HepG2 (cell line): Measurements from ENCODE around the gene SLC2A4. TPM values are rescaled to one million over a fixed set of nuclear protein-coding genes. Genes with fewer than 3 reads are reported as not detected.

Experiments used
- CREM ChIP-seq, 2 experiments: sonication (generic) in 1 of 2; formaldehyde crosslinking in 1 of 2; IDR thresholded peaks; 2 replicates each; pipeline versions ENCODE4 v1.4.0 to v1.6.1; 2016 to 2020; ENCODE audit warnings: antibody characterized with exemption in 1 of 2, mild to moderate bottlenecking in 1 of 2, missing genetic modification reagents in 1 of 2
- HOXA7 ChIP-seq: sonication (generic); formaldehyde crosslinking; IDR thresholded peaks from 2 replicates; pipeline ENCODE4 v1.8.1; 2022; ENCODE audit warnings: mild to moderate bottlenecking, missing genetic modification reagents, moderate library complexity
- MEIS2 ChIP-seq: sonication (generic); formaldehyde crosslinking; IDR thresholded peaks from 2 replicates; pipeline ENCODE4 v1.9.0; 2021; ENCODE audit warnings: mild to moderate bottlenecking, missing genetic modification reagents
- RARA ChIP-seq: IDR thresholded peaks from 2 replicates; pipeline ENCODE4 v1.6.1; 2016; ENCODE audit warnings: missing genetic modification reagents, missing compliant biosample characterization
- REPIN1 ChIP-seq: sonication (generic); formaldehyde crosslinking; IDR thresholded peaks from 2 replicates; pipeline ENCODE4 v1.8.0; 2022; ENCODE audit warnings: missing genetic modification reagents, low read depth, mild to moderate bottlenecking, borderline replicate concordance
- SIX4 ChIP-seq: sonication (generic); formaldehyde crosslinking; IDR thresholded peaks from 2 replicates; pipeline ENCODE4 v1.4.0; 2020; ENCODE audit warnings: missing genetic modification reagents
- SSRP1 ChIP-seq: IDR thresholded peaks from 2 replicates; pipeline ENCODE4 v1.6.1; 2016; ENCODE audit warnings: control low read depth
- ZFP37 ChIP-seq: sonication (generic); formaldehyde crosslinking; IDR thresholded peaks from 2 replicates; pipeline ENCODE4 v1.4.0; 2020; ENCODE audit warnings: missing genetic modification reagents, borderline replicate concordance
- ZFP82 ChIP-seq: sonication (generic); formaldehyde crosslinking; IDR thresholded peaks from 2 replicates; pipeline ENCODE4 v1.5.1; 2020; ENCODE audit warnings: mild to moderate bottlenecking, missing genetic modification reagents, borderline replicate concordance
- ZNF335 ChIP-seq: sonication (generic); formaldehyde crosslinking; IDR thresholded peaks from 2 replicates; pipeline ENCODE4 v1.4.0; 2020; ENCODE audit warnings: missing genetic modification reagents
- ZNF33A ChIP-seq: sonication (generic); formaldehyde crosslinking; IDR thresholded peaks from 2 replicates; pipeline ENCODE4 v1.5.1; 2020; ENCODE audit warnings: missing genetic modification reagents, mild to moderate bottlenecking, moderate library complexity, borderline replicate concordance
- ZNF382 ChIP-seq: sonication (generic); formaldehyde crosslinking; IDR thresholded peaks from 2 replicates; pipeline ENCODE4 v1.5.0; 2020; ENCODE audit warnings: missing genetic modification reagents, mild to moderate bottlenecking, borderline replicate concordance
- ZNF441 ChIP-seq: sonication (generic); formaldehyde crosslinking; IDR thresholded peaks from 2 replicates; pipeline ENCODE4 v1.7.0; 2021; ENCODE audit warnings: missing genetic modification reagents, borderline replicate concordance
- ZNF546 ChIP-seq: sonication (generic); formaldehyde crosslinking; conservative IDR thresholded peaks from 2 replicates; pipeline ENCODE4 v1.8.1; 2023; ENCODE audit warnings: mild to moderate bottlenecking, missing genetic modification reagents
- ZNF670 ChIP-seq: sonication (generic); formaldehyde crosslinking; IDR thresholded peaks from 2 replicates; pipeline ENCODE4 v1.8.0; 2022; ENCODE audit warnings: mild to moderate bottlenecking, missing genetic modification reagents, borderline replicate concordance
- ZNF747 ChIP-seq: sonication (generic); formaldehyde crosslinking; IDR thresholded peaks from 2 replicates; pipeline ENCODE4 v1.8.1; 2023; ENCODE audit warnings: missing genetic modification reagents, mild to moderate bottlenecking, borderline replicate concordance
- polyA plus RNA-seq, 8 experiments: library from polyadenylated mRNA; depleted of rRNA in 3 of 8; stranded (reverse) in 7 of 8; unstranded in 1 of 8; fragments of >200 nt; fragmentation: Illumina TruSeq in 4 of 8; extraction: Trizol in 4 of 8; gene quantifications; 2 replicates each; pipeline versions ENCODE4 v1.2.1 to v1.2.3, GENCODE V29; 2011 to 2016; ENCODE audit warnings: low read depth in 4 of 8, missing spikeins in 1 of 8, mixed read lengths in 1 of 8; ENCODE audit not compliant: insufficient read depth in 1 of 8
- total RNA-seq, 5 experiments: library from RNA; depleted of rRNA; stranded (reverse); fragments of >200 nt; fragmentation: Illumina TruSeq; extraction: Trizol; gene quantifications; 2 replicates each; pipeline ENCODE4 v1.2.3, GENCODE V29; 2016; ENCODE audit warnings: low read depth in 1 of 5
- TF ChIP-seq, protein P1 (sequence below): sonication (generic); formaldehyde crosslinking; IDR thresholded peaks from 2 replicates; pipeline ENCODE4 v1.8.1; 2023; ENCODE audit warnings: mild to moderate bottlenecking, missing genetic modification reagents
- TF ChIP-seq, protein P2 (sequence below): sonication (generic); formaldehyde crosslinking; IDR thresholded peaks from 2 replicates; pipeline ENCODE4 v1.5.0; 2020; ENCODE audit warnings: missing genetic modification reagents
- TF ChIP-seq, protein P3 (sequence below): IDR thresholded peaks from 2 replicates; pipeline ENCODE4 v1.6.1; 2016; ENCODE audit warnings: missing compliant biosample characterization, missing genetic modification reagents, borderline replicate concordance
- TF ChIP-seq, protein P4 (sequence below): IDR thresholded peaks from 2 replicates; pipeline ENCODE4 v1.6.1; 2016; ENCODE audit warnings: missing biosample characterization, missing genetic modification reagents, low read depth
- TF ChIP-seq, protein P5 (sequence below): sonication (generic); formaldehyde crosslinking; IDR thresholded peaks from 2 replicates; pipeline ENCODE4 v1.5.0; 2020; ENCODE audit warnings: missing genetic modification reagents, mild to moderate bottlenecking, borderline replicate concordance

SLC2A4 gene
- total and polyA plus RNA-seq, 2 of the 13 experiments (the other 11 are each of a cell fraction or from before 2014, with no cell fraction given) = 4.9 to 5.8 TPM

DNA sequence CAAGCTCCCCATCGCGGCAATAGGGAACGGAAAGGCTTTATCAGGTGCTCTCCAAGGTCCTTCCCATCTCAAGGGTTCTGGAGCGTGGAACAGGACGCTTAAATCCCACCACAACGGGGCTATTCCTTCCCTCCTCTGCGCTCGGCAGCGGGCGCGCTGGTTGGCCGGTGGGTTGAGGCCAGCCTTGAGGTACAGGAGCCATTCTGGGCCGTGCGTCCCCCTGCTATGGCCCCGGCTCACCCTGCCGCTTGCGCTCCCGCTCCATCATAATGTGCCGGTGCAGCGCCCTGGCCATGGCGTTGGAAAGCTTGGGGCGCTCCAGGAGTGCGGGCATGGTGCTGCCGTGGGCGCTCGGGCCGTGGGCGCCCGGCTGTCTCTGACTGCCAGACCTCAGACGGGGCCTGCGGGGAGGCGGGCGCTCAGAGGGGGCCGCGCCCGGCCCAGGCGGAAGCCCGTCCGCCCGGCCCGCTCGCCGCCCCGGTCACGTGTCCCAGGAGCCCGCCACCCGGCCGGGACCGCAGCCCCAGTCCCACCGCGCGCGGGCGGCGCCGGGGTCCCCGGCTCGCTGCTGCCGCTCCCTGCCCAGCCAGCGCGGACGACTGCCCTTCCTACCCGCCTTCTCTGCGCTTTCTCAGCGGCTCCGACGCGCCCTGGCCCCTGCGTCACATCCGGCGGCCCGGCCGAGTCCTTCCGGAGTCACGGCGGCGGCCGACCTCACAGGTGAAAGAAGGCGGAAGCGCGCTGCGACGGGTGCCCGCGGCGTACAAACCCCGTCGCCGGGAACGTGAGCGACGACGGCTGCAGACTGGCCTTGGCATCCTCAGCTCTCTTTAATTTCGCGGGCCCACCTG, 33.4 kb downstream of the SLC2A4 start, which contains the start of gene GPS2 (continued):
- TF ChIP-seq ZNF670 (CRISPR knock-in tag) = peak; percentile 80; the same call in 1 of the 2 replicates
- no peak for TF ChIP-seq ZNF33A (CRISPR knock-in tag)
- TF ChIP-seq RARA (CRISPR knock-in tag) = 0 out of 2 replicates have a peak, but pooled peaks have one; percentile 24
- no peak for TF ChIP-seq ZNF382 (CRISPR knock-in tag)
- peak; percentile 85 for TF ChIP-seq CREM (IDR thresholded peaks at IDR 0.05)
- TF ChIP-seq CREM (CRISPR knock-in tag; IDR thresholded peaks at IDR 0.05) = peak; percentile 78
- TF ChIP-seq SIX4 (CRISPR knock-in tag) = 0 out of 2 replicates have a peak, but pooled peaks have one; percentile 38
- peak; percentile 52; the same call in 1 of the 2 replicates for TF ChIP-seq ZFP37
- no peak for TF ChIP-seq ZNF441 (CRISPR knock-in tag)
- no peak for TF ChIP-seq SSRP1
- TF ChIP-seq, protein P1, sequence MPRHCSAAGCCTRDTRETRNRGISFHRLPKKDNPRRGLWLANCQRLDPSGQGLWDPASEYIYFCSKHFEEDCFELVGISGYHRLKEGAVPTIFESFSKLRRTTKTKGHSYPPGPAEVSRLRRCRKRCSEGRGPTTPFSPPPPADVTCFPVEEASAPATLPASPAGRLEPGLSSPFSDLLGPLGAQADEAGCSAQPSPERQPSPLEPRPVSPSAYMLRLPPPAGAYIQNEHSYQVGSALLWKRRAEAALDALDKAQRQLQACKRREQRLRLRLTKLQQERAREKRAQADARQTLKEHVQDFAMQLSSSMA (CRISPR knock-in tag) = peak; percentile 65
- peak; percentile 62; the same call in 1 of the 2 replicates for TF ChIP-seq ZNF546 (CRISPR knock-in tag)
- TF ChIP-seq, protein P2, sequence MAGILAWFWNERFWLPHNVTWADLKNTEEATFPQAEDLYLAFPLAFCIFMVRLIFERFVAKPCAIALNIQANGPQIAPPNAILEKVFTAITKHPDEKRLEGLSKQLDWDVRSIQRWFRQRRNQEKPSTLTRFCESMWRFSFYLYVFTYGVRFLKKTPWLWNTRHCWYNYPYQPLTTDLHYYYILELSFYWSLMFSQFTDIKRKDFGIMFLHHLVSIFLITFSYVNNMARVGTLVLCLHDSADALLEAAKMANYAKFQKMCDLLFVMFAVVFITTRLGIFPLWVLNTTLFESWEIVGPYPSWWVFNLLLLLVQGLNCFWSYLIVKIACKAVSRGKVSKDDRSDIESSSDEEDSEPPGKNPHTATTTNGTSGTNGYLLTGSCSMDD (CRISPR knock-in tag) = peak; percentile 82; the same call in 1 of the 2 replicates
- TF ChIP-seq, protein P3, sequence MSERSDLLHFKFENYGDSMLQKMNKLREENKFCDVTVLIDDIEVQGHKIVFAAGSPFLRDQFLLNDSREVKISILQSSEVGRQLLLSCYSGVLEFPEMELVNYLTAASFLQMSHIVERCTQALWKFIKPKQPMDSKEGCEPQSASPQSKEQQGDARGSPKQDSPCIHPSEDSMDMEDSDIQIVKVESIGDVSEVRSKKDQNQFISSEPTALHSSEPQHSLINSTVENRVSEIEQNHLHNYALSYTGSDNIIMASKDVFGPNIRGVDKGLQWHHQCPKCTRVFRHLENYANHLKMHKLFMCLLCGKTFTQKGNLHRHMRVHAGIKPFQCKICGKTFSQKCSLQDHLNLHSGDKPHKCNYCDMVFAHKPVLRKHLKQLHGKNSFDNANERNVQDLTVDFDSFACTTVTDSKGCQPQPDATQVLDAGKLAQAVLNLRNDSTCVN (CRISPR knock-in tag) = peak; percentile 61
- peak; percentile 65 for TF ChIP-seq ZNF747 (CRISPR knock-in tag)
- TF ChIP-seq, protein P4, sequence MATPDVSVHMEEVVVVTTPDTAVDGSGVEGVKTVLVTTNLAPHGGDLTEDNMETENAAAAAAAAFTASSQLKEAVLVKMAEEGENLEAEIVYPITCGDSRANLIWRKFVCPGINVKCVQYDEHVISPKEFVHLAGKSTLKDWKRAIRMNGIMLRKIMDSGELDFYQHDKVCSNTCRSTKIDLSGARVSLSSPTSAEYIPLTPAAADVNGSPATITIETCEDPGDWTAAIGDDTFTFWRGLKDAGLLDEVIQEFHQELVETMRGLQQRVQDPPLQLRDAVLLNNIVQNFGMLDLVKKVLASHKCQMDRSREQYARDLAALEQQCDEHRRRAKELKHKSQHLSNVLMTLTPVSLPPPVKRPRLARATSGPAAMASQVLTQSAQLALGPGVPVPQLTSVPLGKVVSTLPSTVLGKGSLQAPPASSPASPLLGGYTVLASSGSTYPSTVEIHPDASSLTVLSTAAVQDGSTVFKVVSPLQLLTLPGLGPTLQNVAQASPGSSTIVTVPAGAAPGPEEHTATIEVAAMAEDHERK (CRISPR knock-in tag) = peak; percentile 83
- peak; percentile 73; the same call in 1 of the 2 replicates for TF ChIP-seq ZNF335 (CRISPR knock-in tag)
- TF ChIP-seq ZFP82 = no peak
- TF ChIP-seq REPIN1 = peak; percentile 92
- TF ChIP-seq, protein P5, sequence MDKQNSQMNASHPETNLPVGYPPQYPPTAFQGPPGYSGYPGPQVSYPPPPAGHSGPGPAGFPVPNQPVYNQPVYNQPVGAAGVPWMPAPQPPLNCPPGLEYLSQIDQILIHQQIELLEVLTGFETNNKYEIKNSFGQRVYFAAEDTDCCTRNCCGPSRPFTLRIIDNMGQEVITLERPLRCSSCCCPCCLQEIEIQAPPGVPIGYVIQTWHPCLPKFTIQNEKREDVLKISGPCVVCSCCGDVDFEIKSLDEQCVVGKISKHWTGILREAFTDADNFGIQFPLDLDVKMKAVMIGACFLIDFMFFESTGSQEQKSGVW = no peak
- TF ChIP-seq MEIS2 (CRISPR knock-in tag) = no peak; the same call in 1 of the 2 replicates
- TF ChIP-seq HOXA7 (CRISPR knock-in tag) = no peak
